Measurements from ENCODE around the gene VGLL2. TPM values are rescaled to one million over a fixed set of nuclear protein-coding genes. Genes with fewer than 3 reads are reported as not detected.

Gene VGLL2
- 0.25 TPM for polyA plus RNA-seq
- long read RNA-seq, donor 1: 0 reads
- long read RNA-seq, donor 2: 0 reads
- long read RNA-seq, donor 3: 0 reads
- long read RNA-seq, donor 4: 0 reads
- long read RNA-seq, donor 5, partial matches to known transcripts: 0 of 1 reads
- long read RNA-seq, donor 5, other reads (novel, unspliced or antisense): 0 of 1 reads
- long read RNA-seq, donor 6: 0 reads
- long read RNA-seq, donor 7: 0 reads
- long read RNA-seq, donor 8: 0 reads
- long read RNA-seq, donor 9: 0 reads
- long read RNA-seq, donor 10: 0 reads
- long read RNA-seq, donor 11: 0 reads

GRCh38 chr6:117265410-117266256 is at the start of gene VGLL2:
Gene VGLL2, plus strand, starts transcription at chr6:117265558. Its CDS starts 206 bp downstream, at chr6:117265764.
- Histone ChIP-seq H3K27me3 (ENCODE audit: control insufficient read depth, insufficient read depth, low read length) (peaks cover 87% of the 10 kb centered on the region), H3K4me3 (ENCODE audit: low read length) (peak within 1 kb of the TSS; percentile 29), H3K27ac (ENCODE audit: low read length) (no peak within 1 kb of the TSS), H3K4me1 (ENCODE audit: control insufficient read depth, insufficient read depth, low read length) (peaks cover 12% of the 10 kb centered on the region), H3K9me3 (ENCODE audit: control insufficient read depth, low read depth, low read length) (peaks cover 8% of the 10 kb centered on the region), H3K36me3 (ENCODE audit: control insufficient read depth, insufficient read depth, low read length) (no peaks in the 10 kb centered on the region)
- peak; percentile 29 to 47 for DNase-seq
- WGBS (ENCODE audit: insufficient coverage, low lambda C conversion rate): 0% methylated on average over 2 of the region's 63 CpGs

- 96% methylated on average over 3 of the region's 3 CpGs for WGBS (ENCODE audit: insufficient coverage, low lambda C conversion rate)
- no peak overlapping the region for H3K4me3 ChIP-seq (ENCODE audit: low read length)
- H3K4me1 ChIP-seq (ENCODE audit: control insufficient read depth, insufficient read depth, low read length): no peaks in the 10 kb centered on the region
- H3K36me3 ChIP-seq (ENCODE audit: control insufficient read depth, insufficient read depth, low read length): no peaks in the 10 kb centered on the region
- H3K27me3 ChIP-seq (ENCODE audit: control insufficient read depth, insufficient read depth, low read length): no peaks in the 10 kb centered on the region
- no peaks in the 10 kb centered on the region for H3K9me3 ChIP-seq (ENCODE audit: control insufficient read depth, low read depth, low read length)
- DNase-seq: no peak
- no peak overlapping the region for H3K27ac ChIP-seq (ENCODE audit: low read length)
These were observed 42.5 kb upstream of the VGLL2 start for GRCh38 chr6:117222861-117223260.

- no CpG with 5 or more reads among the region's 1 CpG for WGBS (ENCODE audit: insufficient coverage, low lambda C conversion rate)
- no peaks in the 10 kb centered on the region for H3K36me3 ChIP-seq (ENCODE audit: control insufficient read depth, insufficient read depth, low read length)
These were observed 38.6 kb upstream of the VGLL2 start for GRCh38 chr6:117226778-117227177.

GRCh38 chr6:117227245-117227962 is 38.0 kb upstream of the VGLL2 start:
- H3K9me3 ChIP-seq (ENCODE audit: control insufficient read depth, low read depth, low read length): no peaks in the 10 kb centered on the region
- no peak overlapping the region for H3K27ac ChIP-seq (ENCODE audit: low read length)
- H3K27me3 ChIP-seq (ENCODE audit: control insufficient read depth, insufficient read depth, low read length): no peaks in the 10 kb centered on the region
- DNase-seq: no peak
- 97% methylated on average over 3 of the region's 3 CpGs for WGBS (ENCODE audit: insufficient coverage, low lambda C conversion rate)
- no peaks in the 10 kb centered on the region for H3K36me3 ChIP-seq (ENCODE audit: control insufficient read depth, insufficient read depth, low read length)
- H3K4me3 ChIP-seq (ENCODE audit: low read length): no peak overlapping the region
- no peaks in the 10 kb centered on the region for H3K4me1 ChIP-seq (ENCODE audit: control insufficient read depth, insufficient read depth, low read length)

More at GRCh38 chr6:117226778-117227177, 38.6 kb upstream of the VGLL2 start:
- H3K4me1 ChIP-seq (ENCODE audit: control insufficient read depth, insufficient read depth, low read length): no peaks in the 10 kb centered on the region
- DNase-seq: no peak
- no peaks in the 10 kb centered on the region for H3K27me3 ChIP-seq (ENCODE audit: control insufficient read depth, insufficient read depth, low read length)
- no peak overlapping the region for H3K27ac ChIP-seq (ENCODE audit: low read length)
- no peak overlapping the region for H3K4me3 ChIP-seq (ENCODE audit: low read length)
- H3K9me3 ChIP-seq (ENCODE audit: control insufficient read depth, low read depth, low read length): no peaks in the 10 kb centered on the region

- H3K27me3 ChIP-seq (ENCODE audit: control insufficient read depth, insufficient read depth, low read length): no peaks in the 10 kb centered on the region
- no peaks in the 10 kb centered on the region for H3K9me3 ChIP-seq (ENCODE audit: control insufficient read depth, low read depth, low read length)
- H3K4me1 ChIP-seq (ENCODE audit: control insufficient read depth, insufficient read depth, low read length): no peaks in the 10 kb centered on the region
- H3K4me3 ChIP-seq (ENCODE audit: low read length): no peak overlapping the region
- WGBS (ENCODE audit: insufficient coverage, low lambda C conversion rate): no CpG with 5 or more reads among the region's 1 CpG
- no peak for DNase-seq
- no peak overlapping the region for H3K27ac ChIP-seq (ENCODE audit: low read length)
- H3K36me3 ChIP-seq (ENCODE audit: control insufficient read depth, insufficient read depth, low read length): no peaks in the 10 kb centered on the region
These were observed 37.2 kb upstream of the VGLL2 start for GRCh38 chr6:117228202-117228601.

- H3K4me1 ChIP-seq (ENCODE audit: control insufficient read depth, insufficient read depth, low read length): no peaks in the 10 kb centered on the region
- no peaks in the 10 kb centered on the region for H3K9me3 ChIP-seq (ENCODE audit: control insufficient read depth, low read depth, low read length)
- H3K27ac ChIP-seq (ENCODE audit: low read length): no peak overlapping the region
- H3K4me3 ChIP-seq (ENCODE audit: low read length): no peak overlapping the region
- no peak for DNase-seq
- WGBS (ENCODE audit: insufficient coverage, low lambda C conversion rate): no CpG with 5 or more reads among the region's 1 CpG
- no peaks in the 10 kb centered on the region for H3K36me3 ChIP-seq (ENCODE audit: control insufficient read depth, insufficient read depth, low read length)
- H3K27me3 ChIP-seq (ENCODE audit: control insufficient read depth, insufficient read depth, low read length): no peaks in the 10 kb centered on the region
These were observed 35.5 kb upstream of the VGLL2 start for GRCh38 chr6:117229870-117230269.

GRCh38 chr6:117231466-117231865 is 33.9 kb upstream of the VGLL2 start:
- WGBS (ENCODE audit: insufficient coverage, low lambda C conversion rate): no CpG with 5 or more reads among the region's 2 CpGs
- H3K4me1 ChIP-seq (ENCODE audit: control insufficient read depth, insufficient read depth, low read length): no peaks in the 10 kb centered on the region
- H3K36me3 ChIP-seq (ENCODE audit: control insufficient read depth, insufficient read depth, low read length): no peaks in the 10 kb centered on the region
- DNase-seq: no peak
- H3K9me3 ChIP-seq (ENCODE audit: control insufficient read depth, low read depth, low read length): no peaks in the 10 kb centered on the region
- H3K27ac ChIP-seq (ENCODE audit: low read length): no peak overlapping the region
- no peaks in the 10 kb centered on the region for H3K27me3 ChIP-seq (ENCODE audit: control insufficient read depth, insufficient read depth, low read length)
- no peak overlapping the region for H3K4me3 ChIP-seq (ENCODE audit: low read length)

- Histone ChIP-seq H3K4me1 (ENCODE audit: control insufficient read depth, insufficient read depth, low read length) (no peaks in the 10 kb centered on the region), H3K4me3 (ENCODE audit: low read length) (no peak overlapping the region), H3K27ac (ENCODE audit: low read length) (no peak overlapping the region), H3K36me3 (ENCODE audit: control insufficient read depth, insufficient read depth, low read length) (no peaks in the 10 kb centered on the region), H3K27me3 (ENCODE audit: control insufficient read depth, insufficient read depth, low read length) (no peaks in the 10 kb centered on the region), H3K9me3 (ENCODE audit: control insufficient read depth, low read depth, low read length) (no peaks in the 10 kb centered on the region)
- DNase-seq: no peak
- WGBS (ENCODE audit: insufficient coverage, low lambda C conversion rate): 100% methylated on average over 1 of the region's 4 CpGs
These were observed 33.2 kb upstream of the VGLL2 start for GRCh38 chr6:117232196-117232595.

GRCh38 chr6:117233145-117233544 is 32.2 kb upstream of the VGLL2 start:
- WGBS (ENCODE audit: insufficient coverage, low lambda C conversion rate): no CpG with 5 or more reads among the region's 3 CpGs
- no peak overlapping the region for H3K4me3 ChIP-seq (ENCODE audit: low read length)
- H3K27ac ChIP-seq (ENCODE audit: low read length): no peak overlapping the region
- DNase-seq: no peak
- no peaks in the 10 kb centered on the region for H3K36me3 ChIP-seq (ENCODE audit: control insufficient read depth, insufficient read depth, low read length)
- H3K27me3 ChIP-seq (ENCODE audit: control insufficient read depth, insufficient read depth, low read length): no peaks in the 10 kb centered on the region
- no peaks in the 10 kb centered on the region for H3K4me1 ChIP-seq (ENCODE audit: control insufficient read depth, insufficient read depth, low read length)
- H3K9me3 ChIP-seq (ENCODE audit: control insufficient read depth, low read depth, low read length): no peaks in the 10 kb centered on the region

GRCh38 chr6:117237561-117237960 is 27.8 kb upstream of the VGLL2 start:
- Histone ChIP-seq H3K4me3 (ENCODE audit: low read length) (no peak overlapping the region), H3K27me3 (ENCODE audit: control insufficient read depth, insufficient read depth, low read length) (peaks cover 2% of the 10 kb centered on the region), H3K9me3 (ENCODE audit: control insufficient read depth, low read depth, low read length) (no peaks in the 10 kb centered on the region), H3K36me3 (ENCODE audit: control insufficient read depth, insufficient read depth, low read length) (no peaks in the 10 kb centered on the region), H3K4me1 (ENCODE audit: control insufficient read depth, insufficient read depth, low read length) (no peaks in the 10 kb centered on the region), H3K27ac (ENCODE audit: low read length) (no peak overlapping the region)
- no peak for DNase-seq
- WGBS (ENCODE audit: insufficient coverage, low lambda C conversion rate): no CpG with 5 or more reads among the region's 2 CpGs

Measured in large intestine (tissue), 12 donors.